TTC549 (cell line): ENCODE measurements around the gene DLGAP4.

Source experiments
- FAIRE-seq: peaks from 2 replicates; lab custom pipeline; 2012; peaks lifted over from hg19 to GRCh38; lab: Jason Lieb, UNC

DLGAP4 gene

GRCh38 chr20:36411861-36412454, 105.8 kb downstream of the DLGAP4 start:
- FAIRE-seq = no peak

- FAIRE-seq = no peak
Observed at GRCh38 chr20:36415475-36416002, 109.4 kb downstream of the DLGAP4 start.

- no peak for FAIRE-seq
Observed at GRCh38 chr20:36418711-36419110, 112.6 kb downstream of the DLGAP4 start.

- FAIRE-seq = no peak
Observed at GRCh38 chr20:36421641-36422040, 115.5 kb downstream of the DLGAP4 start.

- no peak for FAIRE-seq
Observed at GRCh38 chr20:36424314-36424713, 118.2 kb downstream of the DLGAP4 start.

GRCh38 chr20:36425166-36425565, 119.0 kb downstream of the DLGAP4 start:
- no peak for FAIRE-seq

- FAIRE-seq = no peak
Observed at GRCh38 chr20:36431604-36432003, 125.5 kb downstream of the DLGAP4 start.

- no peak for FAIRE-seq
Observed at GRCh38 chr20:36432096-36432495, 126.0 kb downstream of the DLGAP4 start.

- no peak for FAIRE-seq
Observed at GRCh38 chr20:36434383-36434782, 128.2 kb downstream of the DLGAP4 start.

- no peak for FAIRE-seq
Observed at GRCh38 chr20:36435124-36435523, 129.0 kb downstream of the DLGAP4 start.

GRCh38 chr20:36435592-36436541, 129.7 kb downstream of the DLGAP4 start:
- no peak for FAIRE-seq

- FAIRE-seq = no peak
Observed at GRCh38 chr20:36439040-36439730, 133.0 kb downstream of the DLGAP4 start.

- no peak for FAIRE-seq
Observed at GRCh38 chr20:36439731-36440072, 133.6 kb downstream of the DLGAP4 start.

- FAIRE-seq = no peak
Observed at GRCh38 chr20:36440370-36441026, 134.4 kb downstream of the DLGAP4 start.

- no peak for FAIRE-seq
Observed at GRCh38 chr20:36441027-36441414, 134.9 kb downstream of the DLGAP4 start.

GRCh38 chr20:36441416-36441815, 135.3 kb downstream of the DLGAP4 start:
- no peak for FAIRE-seq

- no peak for FAIRE-seq
Observed at GRCh38 chr20:36445847-36446246, 139.7 kb downstream of the DLGAP4 start.

- no peak for FAIRE-seq
Observed at GRCh38 chr20:36446557-36446956, 140.4 kb downstream of the DLGAP4 start.

GRCh38 chr20:36447101-36447500, 141.0 kb downstream of the DLGAP4 start:
- no peak for FAIRE-seq

- no peak for FAIRE-seq
Observed at GRCh38 chr20:36449663-36450062, 143.5 kb downstream of the DLGAP4 start.

GRCh38 chr20:36454332-36454697, 148.2 kb downstream of the DLGAP4 start:
- no peak for FAIRE-seq

- no peak for FAIRE-seq
Observed at GRCh38 chr20:36454698-36455427, 148.7 kb downstream of the DLGAP4 start.
